ENCODE measurements around the gene PCGF2.

DNA sequence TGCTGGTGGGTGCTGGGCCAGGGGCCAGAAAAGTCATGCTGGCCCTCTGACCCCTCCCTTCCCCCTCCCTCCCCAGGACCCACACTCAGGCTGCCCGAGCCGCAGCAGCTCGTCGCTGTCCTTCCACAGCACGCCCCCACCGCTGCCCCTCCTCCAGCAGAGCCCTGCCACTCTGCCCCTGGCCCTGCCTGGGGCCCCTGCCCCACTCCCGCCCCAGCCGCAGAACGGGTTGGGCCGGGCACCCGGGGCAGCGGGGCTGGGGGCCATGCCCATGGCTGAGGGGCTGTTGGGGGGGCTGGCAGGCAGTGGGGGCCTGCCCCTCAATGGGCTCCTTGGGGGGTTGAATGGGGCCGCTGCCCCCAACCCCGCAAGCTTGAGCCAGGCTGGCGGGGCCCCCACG is 26.3 kb downstream of the PCGF2 start:
- no peak for TF ChIP-seq POLR2AphosphoS5 (IDR thresholded peaks at IDR 0.05; ENCODE audit: low read depth, low read length)
- TF ChIP-seq, protein P1, sequence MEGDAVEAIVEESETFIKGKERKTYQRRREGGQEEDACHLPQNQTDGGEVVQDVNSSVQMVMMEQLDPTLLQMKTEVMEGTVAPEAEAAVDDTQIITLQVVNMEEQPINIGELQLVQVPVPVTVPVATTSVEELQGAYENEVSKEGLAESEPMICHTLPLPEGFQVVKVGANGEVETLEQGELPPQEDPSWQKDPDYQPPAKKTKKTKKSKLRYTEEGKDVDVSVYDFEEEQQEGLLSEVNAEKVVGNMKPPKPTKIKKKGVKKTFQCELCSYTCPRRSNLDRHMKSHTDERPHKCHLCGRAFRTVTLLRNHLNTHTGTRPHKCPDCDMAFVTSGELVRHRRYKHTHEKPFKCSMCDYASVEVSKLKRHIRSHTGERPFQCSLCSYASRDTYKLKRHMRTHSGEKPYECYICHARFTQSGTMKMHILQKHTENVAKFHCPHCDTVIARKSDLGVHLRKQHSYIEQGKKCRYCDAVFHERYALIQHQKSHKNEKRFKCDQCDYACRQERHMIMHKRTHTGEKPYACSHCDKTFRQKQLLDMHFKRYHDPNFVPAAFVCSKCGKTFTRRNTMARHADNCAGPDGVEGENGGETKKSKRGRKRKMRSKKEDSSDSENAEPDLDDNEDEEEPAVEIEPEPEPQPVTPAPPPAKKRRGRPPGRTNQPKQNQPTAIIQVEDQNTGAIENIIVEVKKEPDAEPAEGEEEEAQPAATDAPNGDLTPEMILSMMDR (IDR thresholded peaks at IDR 0.05), result no peak
- no peak for TF ChIP-seq SIN3A (IDR thresholded peaks at IDR 0.05; ENCODE audit: borderline replicate concordance, insufficient read depth, low read depth, low read length)
